ENCODE measurements around the gene PRAMEF2. TPM values are rescaled to one million over a fixed set of nuclear protein-coding genes. Genes with fewer than 3 reads are reported as not detected.
A peak's percentile ranks its signal among the peaks of the same experiment; 100 is the strongest.
"Not testable (repeated sequence)": the region's sequence is repeated elsewhere in the genome, so short reads cannot be mapped to it uniquely, and the experiment has no call there.

PRAMEF2 gene
- total RNA-seq, result not detected in 2 replicates
- polyA plus RNA-seq, result not detected in 2 replicates
- not detected in 2 replicates for polyA plus RNA-seq (2012)
- polyA minus RNA-seq (ENCODE audit: low replicate concordance), result not detected in 2 replicates

DNA sequence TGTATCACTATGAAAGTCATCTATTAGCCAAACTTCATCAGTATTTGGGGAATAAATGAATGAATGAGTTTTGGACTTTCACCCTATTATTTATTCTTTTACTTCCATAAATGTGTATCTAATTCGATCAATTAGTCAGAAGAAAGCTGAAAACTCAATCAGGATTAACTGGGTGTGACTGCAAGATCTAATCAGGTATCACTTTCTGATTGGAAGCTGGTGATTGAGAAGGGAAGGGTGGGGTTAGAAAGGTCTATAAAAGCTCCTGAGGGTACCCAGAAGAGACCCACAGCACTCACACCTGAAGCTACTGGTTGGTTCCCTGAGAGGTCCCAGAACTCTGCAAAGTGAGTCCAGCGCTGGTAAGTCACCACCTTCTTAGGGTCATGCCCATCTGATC lies at the start of gene PRAMEF2:
Gene PRAMEF2, plus strand, starts transcription at position 301 of the 400 bp plus-strand sequence. CDS start 1,924 bp downstream, outside the sequence.
- H3K79me2 ChIP-seq (ENCODE audit: control insufficient read depth, insufficient read depth, low read length); H3K9me3 ChIP-seq (ENCODE audit: control insufficient read depth, insufficient read depth, low read depth, low read length); H3K36me3 ChIP-seq (ENCODE audit: control insufficient read depth, insufficient read depth, low read length); H3K4me1 ChIP-seq (ENCODE audit: control insufficient read depth, extremely low read depth, insufficient read depth, low read length); H3K4me3 ChIP-seq (replicated peaks in 1 of 4; ENCODE audit: control extremely low read depth in 1 of 4, insufficient read depth in 1 of 4, low read depth in 3 of 4, low read length in 4 of 4); H3K27ac ChIP-seq (ENCODE audit: insufficient read depth, low read length); DNase-seq (ENCODE audit: low read depth in 2 of 2); H3K27me3 ChIP-seq (ENCODE audit: control insufficient read depth, insufficient read depth, low read length); H4K20me1 ChIP-seq (ENCODE audit: control insufficient read depth, extremely low read depth, insufficient read depth, low read length); H3K9ac ChIP-seq (ENCODE audit: insufficient read depth, low read length); H3K4me2 ChIP-seq (ENCODE audit: extremely low read depth, insufficient read depth, low read length); H2AFZ ChIP-seq (ENCODE audit: low read length): not testable (repeated sequence)

DNA sequence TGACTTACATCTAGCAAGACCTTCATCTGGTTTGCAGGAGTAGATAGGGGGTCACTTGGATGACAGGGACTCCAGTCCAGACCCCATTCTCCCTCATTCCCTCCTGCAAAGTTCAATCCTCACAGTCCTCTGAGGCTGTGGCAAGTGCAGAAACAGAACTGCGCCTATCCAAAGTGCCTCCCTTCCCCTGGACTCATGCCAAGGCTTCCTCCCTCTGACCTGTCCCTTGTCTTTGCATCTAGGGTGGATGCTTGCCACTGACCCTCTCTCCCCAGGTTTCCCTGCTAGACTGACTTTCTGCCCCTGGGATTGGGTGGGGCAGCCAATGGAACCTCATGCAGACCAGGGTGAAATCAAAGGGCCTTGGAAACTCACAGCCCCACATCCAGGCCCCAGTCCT lies 47.0 kb upstream of the PRAMEF2 start:
- DNase-seq (ENCODE audit: low read depth in 2 of 2), result no peak
- H2AFZ ChIP-seq (ENCODE audit: low read length), result no peak overlapping the region
- H3K27ac ChIP-seq (ENCODE audit: insufficient read depth, low read length), result no peak overlapping the region
- no peak overlapping the region for H3K4me2 ChIP-seq (ENCODE audit: extremely low read depth, insufficient read depth, low read length)
- no peak overlapping the region for H3K4me3 ChIP-seq (replicated peaks in 1 of 4; ENCODE audit: control extremely low read depth in 1 of 4, insufficient read depth in 1 of 4, low read depth in 3 of 4, low read length in 4 of 4)
- no peak overlapping the region for H3K9ac ChIP-seq (ENCODE audit: insufficient read depth, low read length)
- no peaks in the 10 kb centered on the region for H3K36me3 ChIP-seq (ENCODE audit: control insufficient read depth, insufficient read depth, low read length)
- H3K9me3 ChIP-seq (ENCODE audit: control insufficient read depth, insufficient read depth, low read depth, low read length), result no peaks in the 10 kb centered on the region
- no peaks in the 10 kb centered on the region for H4K20me1 ChIP-seq (ENCODE audit: control insufficient read depth, extremely low read depth, insufficient read depth, low read length)
- no peaks in the 10 kb centered on the region for H3K27me3 ChIP-seq (ENCODE audit: control insufficient read depth, insufficient read depth, low read length)
- TF ChIP-seq EZH2 (IDR thresholded peaks at IDR 0.05; ENCODE audit: low read length, missing control alignments), result no peak
- TF ChIP-seq, protein P1, sequence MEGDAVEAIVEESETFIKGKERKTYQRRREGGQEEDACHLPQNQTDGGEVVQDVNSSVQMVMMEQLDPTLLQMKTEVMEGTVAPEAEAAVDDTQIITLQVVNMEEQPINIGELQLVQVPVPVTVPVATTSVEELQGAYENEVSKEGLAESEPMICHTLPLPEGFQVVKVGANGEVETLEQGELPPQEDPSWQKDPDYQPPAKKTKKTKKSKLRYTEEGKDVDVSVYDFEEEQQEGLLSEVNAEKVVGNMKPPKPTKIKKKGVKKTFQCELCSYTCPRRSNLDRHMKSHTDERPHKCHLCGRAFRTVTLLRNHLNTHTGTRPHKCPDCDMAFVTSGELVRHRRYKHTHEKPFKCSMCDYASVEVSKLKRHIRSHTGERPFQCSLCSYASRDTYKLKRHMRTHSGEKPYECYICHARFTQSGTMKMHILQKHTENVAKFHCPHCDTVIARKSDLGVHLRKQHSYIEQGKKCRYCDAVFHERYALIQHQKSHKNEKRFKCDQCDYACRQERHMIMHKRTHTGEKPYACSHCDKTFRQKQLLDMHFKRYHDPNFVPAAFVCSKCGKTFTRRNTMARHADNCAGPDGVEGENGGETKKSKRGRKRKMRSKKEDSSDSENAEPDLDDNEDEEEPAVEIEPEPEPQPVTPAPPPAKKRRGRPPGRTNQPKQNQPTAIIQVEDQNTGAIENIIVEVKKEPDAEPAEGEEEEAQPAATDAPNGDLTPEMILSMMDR (conservative IDR thresholded peaks at IDR 0.05 in 1 of 2, IDR thresholded peaks at IDR 0.05 in 1 of 2; ENCODE audit: low read depth in 1 of 2, low read length in 2 of 2), result no peak
- H3K79me2 ChIP-seq (ENCODE audit: control insufficient read depth, insufficient read depth, low read length), result no peaks in the 10 kb centered on the region
- no peaks in the 10 kb centered on the region for H3K4me1 ChIP-seq (ENCODE audit: control insufficient read depth, extremely low read depth, insufficient read depth, low read length)

- H3K4me1 ChIP-seq (ENCODE audit: control insufficient read depth, extremely low read depth, insufficient read depth, low read length), result no peaks in the 10 kb centered on the region
- no peak overlapping the region for H3K9ac ChIP-seq (ENCODE audit: insufficient read depth, low read length)
Measured at GRCh38 chr1:12810691-12811408, 46.0 kb upstream of the PRAMEF2 start.

More at GRCh38 chr1:12810691-12811408, 46.0 kb upstream of the PRAMEF2 start:
- H3K4me3 ChIP-seq (replicated peaks in 1 of 4; ENCODE audit: control extremely low read depth in 1 of 4, insufficient read depth in 1 of 4, low read depth in 3 of 4, low read length in 4 of 4), result no peak overlapping the region
- no peak overlapping the region for H2AFZ ChIP-seq (ENCODE audit: low read length)
- TF ChIP-seq, protein P1 (conservative IDR thresholded peaks at IDR 0.05 in 1 of 2, IDR thresholded peaks at IDR 0.05 in 1 of 2; ENCODE audit: low read depth in 1 of 2, low read length in 2 of 2), result no peak
- TF ChIP-seq EZH2 (IDR thresholded peaks at IDR 0.05; ENCODE audit: low read length, missing control alignments), result no peak
- H3K36me3 ChIP-seq (ENCODE audit: control insufficient read depth, insufficient read depth, low read length), result no peaks in the 10 kb centered on the region
- no peaks in the 10 kb centered on the region for H4K20me1 ChIP-seq (ENCODE audit: control insufficient read depth, extremely low read depth, insufficient read depth, low read length)
- no peaks in the 10 kb centered on the region for H3K27me3 ChIP-seq (ENCODE audit: control insufficient read depth, insufficient read depth, low read length)
- no peaks in the 10 kb centered on the region for H3K79me2 ChIP-seq (ENCODE audit: control insufficient read depth, insufficient read depth, low read length)
- no peaks in the 10 kb centered on the region for H3K9me3 ChIP-seq (ENCODE audit: control insufficient read depth, insufficient read depth, low read depth, low read length)
- H3K27ac ChIP-seq (ENCODE audit: insufficient read depth, low read length), result no peak overlapping the region
- peak in 1 of 2 donors; percentile 24 for DNase-seq (ENCODE audit: low read depth in 2 of 2)
- no peak overlapping the region for H3K4me2 ChIP-seq (ENCODE audit: extremely low read depth, insufficient read depth, low read length)

Data from fibroblast of lung (primary cell).